Lower leg skin (tissue), 3 donors: Measurements from ENCODE around the gene ZBTB38.

Source experiments
- POLR2A ChIP-seq, 2 donors: fragments of 450-650 bp; IDR thresholded peaks; one replicate each; pipeline ENCODE4 v1.6.1; 2016 to 2017; ENCODE audit warnings: antibody characterized with exemption in 2 of 2, mild to moderate bottlenecking in 1 of 2, moderate library complexity in 1 of 2
- TF ChIP-seq, protein P1 (sequence below), 3 donors: fragments of 450-650 bp; IDR thresholded peaks; one replicate each; pipeline ENCODE4 v1.5.1; 2016; ENCODE audit warnings: antibody characterized with exemption in 3 of 3, mild to moderate bottlenecking in 3 of 3, moderate library complexity in 2 of 3

DNA sequence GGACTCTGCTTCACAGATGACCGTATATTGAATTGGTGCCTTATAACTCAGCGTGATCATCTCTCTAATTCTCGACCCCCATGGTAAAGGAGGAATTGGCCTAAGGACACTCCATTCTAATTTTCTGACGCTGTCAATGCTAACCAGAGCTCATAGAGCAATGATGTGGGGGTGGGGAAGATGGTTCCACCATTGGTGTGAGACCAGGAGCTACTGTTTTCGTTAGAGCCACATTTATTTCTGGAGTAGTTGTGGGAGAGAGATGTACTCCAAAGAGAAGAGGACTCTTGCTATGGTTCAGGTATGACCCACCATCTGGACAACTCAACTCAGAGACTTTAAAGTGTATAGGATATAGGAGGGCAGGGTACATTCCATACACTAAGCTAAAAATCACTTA lies 16.3 kb downstream of the ZBTB38 start:
- TF ChIP-seq, protein P1, sequence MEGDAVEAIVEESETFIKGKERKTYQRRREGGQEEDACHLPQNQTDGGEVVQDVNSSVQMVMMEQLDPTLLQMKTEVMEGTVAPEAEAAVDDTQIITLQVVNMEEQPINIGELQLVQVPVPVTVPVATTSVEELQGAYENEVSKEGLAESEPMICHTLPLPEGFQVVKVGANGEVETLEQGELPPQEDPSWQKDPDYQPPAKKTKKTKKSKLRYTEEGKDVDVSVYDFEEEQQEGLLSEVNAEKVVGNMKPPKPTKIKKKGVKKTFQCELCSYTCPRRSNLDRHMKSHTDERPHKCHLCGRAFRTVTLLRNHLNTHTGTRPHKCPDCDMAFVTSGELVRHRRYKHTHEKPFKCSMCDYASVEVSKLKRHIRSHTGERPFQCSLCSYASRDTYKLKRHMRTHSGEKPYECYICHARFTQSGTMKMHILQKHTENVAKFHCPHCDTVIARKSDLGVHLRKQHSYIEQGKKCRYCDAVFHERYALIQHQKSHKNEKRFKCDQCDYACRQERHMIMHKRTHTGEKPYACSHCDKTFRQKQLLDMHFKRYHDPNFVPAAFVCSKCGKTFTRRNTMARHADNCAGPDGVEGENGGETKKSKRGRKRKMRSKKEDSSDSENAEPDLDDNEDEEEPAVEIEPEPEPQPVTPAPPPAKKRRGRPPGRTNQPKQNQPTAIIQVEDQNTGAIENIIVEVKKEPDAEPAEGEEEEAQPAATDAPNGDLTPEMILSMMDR (IDR thresholded peaks at IDR 0.05), result no peak
- TF ChIP-seq POLR2A (IDR thresholded peaks at IDR 0.05), result no peak
